Lung (tissue), 12 donors: Measurements from ENCODE around the gene FALEC. TPM values are rescaled to one million over a fixed set of nuclear protein-coding genes. Genes with fewer than 3 reads are reported as not detected.

ENCODE experiments used
- ATAC-seq: fragments of 200-7000 bp; cut with Tn5 transposase; one replicate; pipeline ENCODE4 v1.9.1; 2020; ENCODE audit warnings: moderate number of reproducible peaks; ENCODE audit not compliant: insufficient read depth, low FRiP score
- DNase-seq, 3 donors: peaks; one replicate each; pipeline ENCODE4 v3.0.0-alpha.2; 2013 to 2017
- H3K27ac ChIP-seq, 2 donors: one replicate each; pipeline ENCODE4 v1.5.1; 2013; ENCODE audit warnings: mild to moderate bottlenecking in 2 of 2, moderate library complexity in 2 of 2, control low read depth in 1 of 2, inconsistent platforms in 1 of 2, low read depth in 1 of 2, low read length in 1 of 2
- H3K27me3 ChIP-seq, 3 donors: one replicate each; pipeline ENCODE4 v1.5.1; 2013; ENCODE audit warnings: low read length in 2 of 3; ENCODE audit not compliant: control insufficient read depth in 3 of 3, insufficient read depth in 3 of 3
- H3K36me3 ChIP-seq, 4 donors: one replicate each; pipeline ENCODE4 v1.5.1; 2013; ENCODE audit warnings: low read length in 4 of 4, mild to moderate bottlenecking in 1 of 4, moderate library complexity in 1 of 4; ENCODE audit not compliant: control insufficient read depth in 4 of 4, insufficient read depth in 4 of 4
- H3K4me1 ChIP-seq, 5 donors: one replicate each; pipeline ENCODE4 v1.5.1; 2013; ENCODE audit warnings: low read length in 5 of 5, mild to moderate bottlenecking in 2 of 5, moderate library complexity in 1 of 5; ENCODE audit not compliant: control insufficient read depth in 5 of 5, insufficient read depth in 5 of 5
- H3K4me3 ChIP-seq: one replicate; pipeline ENCODE4 v1.5.1; 2013; ENCODE audit warnings: mild to moderate bottlenecking, control low read depth, moderate library complexity
- H3K9ac ChIP-seq, 2 donors: one replicate each; pipeline ENCODE4 v1.5.1; 2013; ENCODE audit warnings: low read length in 2 of 2, control low read depth in 1 of 2; ENCODE audit not compliant: insufficient read depth in 1 of 2
- H3K9me3 ChIP-seq, 4 donors: one replicate each; pipeline ENCODE4 v1.5.1; 2013; ENCODE audit warnings: low read length in 3 of 4, mild to moderate bottlenecking in 1 of 4, moderate library complexity in 1 of 4; ENCODE audit not compliant: control insufficient read depth in 4 of 4, insufficient read depth in 3 of 4
- CTCF ChIP-seq: IDR thresholded peaks from 2 replicates; pipeline ENCODE4 v1.5.1; 2012; ENCODE audit warnings: mild to moderate bottlenecking; ENCODE audit errors: control extremely low read depth, extremely low read depth
- WGBS, 2 donors: extraction: QIAGEN DNeasy Blood & Tissue Kit; methylation state at CpG; one replicate each; pipeline ENCODE4 v1.1.7; 2013; 5-methylcytosine and 5-hydroxymethylcytosine counted together
- polyA plus RNA-seq, 2 donors: library from polyadenylated mRNA; stranded (reverse); fragments of 200-250 nt; gene quantifications; one replicate each; pipeline ENCODE4 v1.2.1, GENCODE V29; 2013
- total RNA-seq, 2 donors: library from RNA; depleted of rRNA in 1 of 2; stranded (reverse); fragments of >200 nt in 1 of 2; gene quantifications; one replicate each; pipeline ENCODE4 v1.2.1, GENCODE V29; 2014 to 2021
- donor health status: control.
- donor health status: control.
- donor health status: Bipolar disorder and iron deficiency.
- donor health status: healthy.
- donor health status: DM: yes; HTN: yes; CAD: no.

Gene FALEC
- total and polyA plus RNA-seq, 4 donors, result 0.09 TPM; not detected in 3

- no peak overlapping the region for H3K9ac ChIP-seq
- DNase-seq, result no peak
- ATAC-seq, result no peak
- WGBS, 2 donors, result 60 to 74% methylated on average over 2 of the region's 2 CpGs
- H3K27ac ChIP-seq, result no peak overlapping the region
- no peaks in the 10 kb centered on the region for H3K36me3 ChIP-seq
- no peak for TF ChIP-seq CTCF
- no peaks in the 10 kb centered on the region for H3K27me3 ChIP-seq
- H3K4me1 ChIP-seq, result peaks cover 0 to 8% (median 3%) of the 10 kb centered on the region in 5 donors
- H3K4me3 ChIP-seq, result no peak overlapping the region
- no peaks in the 10 kb centered on the region for H3K9me3 ChIP-seq
Measured at GRCh38 chr1:150479927-150480352, 35.6 kb upstream of the FALEC start.

- Histone ChIP-seq H3K4me1 (peaks cover 0 to 8% (median 5%) of the 10 kb centered on the region in 5 donors), H3K27ac (no peak overlapping the region), H3K9ac (no peak overlapping the region), H3K9me3 (no peaks in the 10 kb centered on the region), H3K36me3 (peaks cover 0 to 2% (median 0%) of the 10 kb centered on the region in 4 donors), H3K27me3 (no peaks in the 10 kb centered on the region), H3K4me3 (no peak overlapping the region)
- TF ChIP-seq CTCF, result no peak
- WGBS, 2 donors, result 85 to 89% methylated on average over 5 of the region's 5 CpGs
- DNase-seq (no peak), ATAC-seq (no peak)
Measured at GRCh38 chr1:150484431-150484830, 31.1 kb upstream of the FALEC start.

- no peaks in the 10 kb centered on the region for H3K9me3 ChIP-seq
- H3K4me3 ChIP-seq, result no peak overlapping the region
- TF ChIP-seq CTCF, result no peak
- H3K36me3 ChIP-seq, result peaks cover 0 to 2% (median 0%) of the 10 kb centered on the region in 4 donors
- H3K27ac ChIP-seq, result no peak overlapping the region
- H3K27me3 ChIP-seq, result no peaks in the 10 kb centered on the region
- WGBS, 2 donors, result 26 to 39% methylated on average over 2 of the region's 2 CpGs
- ATAC-seq (no peak), DNase-seq (no peak)
- peaks cover 0 to 8% (median 5%) of the 10 kb centered on the region in 5 donors for H3K4me1 ChIP-seq
- H3K9ac ChIP-seq, result no peak overlapping the region
Measured at GRCh38 chr1:150484861-150485260, 30.7 kb upstream of the FALEC start.
